ENCODE data around the gene HIPK2. TPM values are rescaled to one million over a fixed set of nuclear protein-coding genes. Genes with fewer than 3 reads are reported as not detected.
A peak's percentile ranks its signal among the peaks of the same experiment; 100 is the strongest.

HIPK2 gene
- total and polyA plus RNA-seq, 2 donors (not counting 3 experiments of a cell fraction or from before 2014, with no cell fraction given), result 9.0 to 43.8 TPM

GRCh38 chr7:139730746-139731612 is 46.8 kb downstream of the HIPK2 start:
- peaks cover 82% of the 10 kb centered on the region for H3K79me2 ChIP-seq (ENCODE audit: control insufficient read depth, insufficient read depth, low read length)
- H3K4me1 ChIP-seq (ENCODE audit: control insufficient read depth, extremely low read depth, insufficient read depth, low read length), result peaks cover 52% of the 10 kb centered on the region
- no peaks in the 10 kb centered on the region for H3K9me3 ChIP-seq (replicated peaks; ENCODE audit: control insufficient read depth, insufficient read depth, low read length)
- TF ChIP-seq POLR2AphosphoS5 (IDR thresholded peaks at IDR 0.05; ENCODE audit: insufficient read depth, low read depth, low read length) (no peak), POLR2A (IDR thresholded peaks at IDR 0.05; ENCODE audit: low read depth, low read length) (no peak), GATA2 (IDR thresholded peaks at IDR 0.05; ENCODE audit: insufficient read depth, insufficient read length, low read depth, low read length) (no peak), MAX (IDR thresholded peaks at IDR 0.05; ENCODE audit: insufficient read depth, insufficient read length) (no peak), CTCF (IDR thresholded peaks at IDR 0.05; ENCODE audit: extremely low read depth in 1 of 2, insufficient read depth in 1 of 2, low read depth in 1 of 2, low read length in 2 of 2) (no peak), EZH2 (IDR thresholded peaks at IDR 0.05; ENCODE audit: borderline replicate concordance, low read depth, low read length, severe bottlenecking) (no peak), MYC (IDR thresholded peaks at IDR 0.05; ENCODE audit: low read depth, low read length) (no peak), FOS (IDR thresholded peaks at IDR 0.05; ENCODE audit: borderline replicate concordance, insufficient read depth, low read length) (no peak), JUN (IDR thresholded peaks at IDR 0.05; ENCODE audit: borderline replicate concordance, insufficient read depth, insufficient read length, low read depth) (no peak)
- no peaks in the 10 kb centered on the region for H3K27me3 ChIP-seq (ENCODE audit: control insufficient read depth in 2 of 2, insufficient read depth in 2 of 2, low read length in 2 of 2)
- peak overlapping the region; percentile 81 for H3K9ac ChIP-seq (replicated peaks; ENCODE audit: extremely low read depth, insufficient read depth, low read length)
- dilution Hi-C loops (cut with MboI; ENCODE audit: extremely low pct_ligation_motif_present, low sequenced_read_pairs) (no loop called here), intact Hi-C loops (cut with micrococcal nuclease) (loop anchor here (1.0 kb wide), 2 partner anchors 11 to 51 kb away; no protein-coding TSS in a partner anchor)
- POLR2A ChIA-PET, result no interaction called here
- H2AFZ ChIP-seq (ENCODE audit: low read depth, low read length), result no peak overlapping the region
- CTCF ChIA-PET, result interaction anchor here (1.4 to 2.3 kb wide), 3 partner anchors 10 to 84 kb away, joined by 3 to 15 read pairs (median 6); partner anchors contain the start of gene HIPK2
- no TSS peak for BruUV-seq (replicated peaks)
- H3K9me1 ChIP-seq (replicated peaks; ENCODE audit: control insufficient read depth, extremely low read depth, insufficient read depth, low read length), result no peaks in the 10 kb centered on the region
- FAIRE-seq, result peak; percentile 59
- no peaks in the 10 kb centered on the region for H4K20me1 ChIP-seq (replicated peaks; ENCODE audit: control insufficient read depth, extremely low read depth, insufficient read depth, low read length)
- H3K36me3 ChIP-seq (ENCODE audit: control insufficient read depth in 2 of 2, extremely low read depth in 1 of 2, insufficient read depth in 2 of 2, low read length in 2 of 2), result no peaks in the 10 kb centered on the region
- peak overlapping the region; percentile 91 for H3K4me2 ChIP-seq (ENCODE audit: insufficient read depth, low read length)
- peak; percentile 69 for DNase-seq (ENCODE audit: low read depth, low spot score)
- peak overlapping the region; percentile 87 for H3K27ac ChIP-seq (ENCODE audit: insufficient read depth, low read depth, low read length)
- peak overlapping the region in 1 of 3 experiments; percentile 1 for H3K4me3 ChIP-seq (replicated peaks in 1 of 3; ENCODE audit: insufficient read depth in 1 of 3, low read depth in 1 of 3, low read length in 3 of 3)

All from endothelial cell of umbilical vein (primary cell).